IPS-15b (cell line): Measurements from ENCODE around the gene PGM3.

Source experiments
- H3K27me3 ChIP-seq: one replicate; pipeline ENCODE4 v1.6.1; 2013; ENCODE audit warnings: low read length; ENCODE audit not compliant: control insufficient read depth, insufficient read depth
- H3K36me3 ChIP-seq: one replicate; pipeline ENCODE4 v1.6.1; 2013; ENCODE audit warnings: low read length; ENCODE audit not compliant: control insufficient read depth, insufficient read depth
- H3K4me1 ChIP-seq: one replicate; pipeline ENCODE4 v1.6.1; 2013; ENCODE audit warnings: mild to moderate bottlenecking, low read length; ENCODE audit not compliant: control insufficient read depth, insufficient read depth
- H3K4me3 ChIP-seq: one replicate; pipeline ENCODE4 v1.5.1; 2013; ENCODE audit warnings: low read depth, low read length
- H3K9ac ChIP-seq: one replicate; pipeline ENCODE4 v1.6.1; 2013; ENCODE audit warnings: low read depth, mild to moderate bottlenecking, low read length
- H3K9me3 ChIP-seq: one replicate; pipeline ENCODE4 v1.6.1; 2013; ENCODE audit warnings: mild to moderate bottlenecking, low read length; ENCODE audit not compliant: control insufficient read depth, insufficient read depth

The PGM3 gene

GRCh38 chr6:83176246-83176645 lies 16.8 kb downstream of the PGM3 start:
- Histone ChIP-seq H3K27me3 (no peaks in the 10 kb centered on the region), H3K9ac (no peak overlapping the region), H3K4me3 (no peak overlapping the region), H3K9me3 (no peaks in the 10 kb centered on the region), H3K4me1 (no peaks in the 10 kb centered on the region), H3K36me3 (peaks cover 10% of the 10 kb centered on the region)

- Histone ChIP-seq H3K36me3 (peaks cover 6% of the 10 kb centered on the region), H3K4me1 (no peaks in the 10 kb centered on the region)
These were observed 23.6 kb downstream of the PGM3 start for GRCh38 chr6:83169511-83169910.

GRCh38 chr6:83169106-83169505 lies 24.0 kb downstream of the PGM3 start:
- Histone ChIP-seq H3K9ac (no peak overlapping the region), H3K36me3 (peaks cover 6% of the 10 kb centered on the region), H3K4me1 (no peaks in the 10 kb centered on the region), H3K9me3 (no peaks in the 10 kb centered on the region), H3K27me3 (no peaks in the 10 kb centered on the region), H3K4me3 (no peak overlapping the region)

More at GRCh38 chr6:83169511-83169910, 23.6 kb downstream of the PGM3 start:
- Histone ChIP-seq H3K9ac (no peak overlapping the region), H3K27me3 (no peaks in the 10 kb centered on the region), H3K9me3 (no peaks in the 10 kb centered on the region), H3K4me3 (no peak overlapping the region)

GRCh38 chr6:83168556-83168955 lies 24.5 kb downstream of the PGM3 start:
- H3K36me3 ChIP-seq: peaks cover 6% of the 10 kb centered on the region
- H3K4me1 ChIP-seq: no peaks in the 10 kb centered on the region
- H3K4me3 ChIP-seq: no peak overlapping the region
- H3K9ac ChIP-seq: no peak overlapping the region
- no peaks in the 10 kb centered on the region for H3K9me3 ChIP-seq
- no peaks in the 10 kb centered on the region for H3K27me3 ChIP-seq

- peaks cover 4% of the 10 kb centered on the region for H3K36me3 ChIP-seq
These were observed 25.3 kb downstream of the PGM3 start for GRCh38 chr6:83167726-83168278.

GRCh38 chr6:83160167-83160566 lies 32.9 kb downstream of the PGM3 start:
- Histone ChIP-seq H3K27me3 (no peaks in the 10 kb centered on the region), H3K9ac (no peak overlapping the region), H3K9me3 (no peaks in the 10 kb centered on the region), H3K36me3 (no peaks in the 10 kb centered on the region), H3K4me3 (no peak overlapping the region), H3K4me1 (no peaks in the 10 kb centered on the region)

More at GRCh38 chr6:83167726-83168278, 25.3 kb downstream of the PGM3 start:
- Histone ChIP-seq H3K4me1 (no peaks in the 10 kb centered on the region), H3K4me3 (no peak overlapping the region), H3K9me3 (no peaks in the 10 kb centered on the region), H3K9ac (no peak overlapping the region), H3K27me3 (no peaks in the 10 kb centered on the region)

- Histone ChIP-seq H3K4me3 (no peak overlapping the region), H3K36me3 (peaks cover 7% of the 10 kb centered on the region), H3K4me1 (no peaks in the 10 kb centered on the region), H3K9ac (no peak overlapping the region), H3K9me3 (no peaks in the 10 kb centered on the region), H3K27me3 (no peaks in the 10 kb centered on the region)
These were observed 37.3 kb downstream of the PGM3 start for GRCh38 chr6:83155794-83156193.

GRCh38 chr6:83153883-83154521 lies 39.1 kb downstream of the PGM3 start:
- H3K9ac ChIP-seq: no peak overlapping the region
- no peaks in the 10 kb centered on the region for H3K4me1 ChIP-seq
- H3K4me3 ChIP-seq: no peak overlapping the region
- H3K27me3 ChIP-seq: no peaks in the 10 kb centered on the region
- no peaks in the 10 kb centered on the region for H3K9me3 ChIP-seq
- peaks cover 7% of the 10 kb centered on the region for H3K36me3 ChIP-seq

- Histone ChIP-seq H3K9me3 (no peaks in the 10 kb centered on the region), H3K4me1 (no peaks in the 10 kb centered on the region), H3K27me3 (no peaks in the 10 kb centered on the region), H3K36me3 (peaks cover 7% of the 10 kb centered on the region), H3K9ac (no peak overlapping the region), H3K4me3 (no peak overlapping the region)
These were observed 40.2 kb downstream of the PGM3 start for GRCh38 chr6:83152913-83153312.

- peaks cover 7% of the 10 kb centered on the region for H3K36me3 ChIP-seq
- H3K4me1 ChIP-seq: no peaks in the 10 kb centered on the region
- H3K27me3 ChIP-seq: no peaks in the 10 kb centered on the region
- H3K9ac ChIP-seq: no peak overlapping the region
- no peak overlapping the region for H3K4me3 ChIP-seq
- no peaks in the 10 kb centered on the region for H3K9me3 ChIP-seq
These were observed 42.0 kb downstream of the PGM3 start for GRCh38 chr6:83151114-83151513.

GRCh38 chr6:83138758-83139157 lies 54.3 kb downstream of the PGM3 start:
- Histone ChIP-seq H3K27me3 (no peaks in the 10 kb centered on the region), H3K4me1 (no peaks in the 10 kb centered on the region), H3K9me3 (no peaks in the 10 kb centered on the region), H3K9ac (no peak overlapping the region), H3K4me3 (no peak overlapping the region), H3K36me3 (peaks cover 6% of the 10 kb centered on the region)

GRCh38 chr6:83138118-83138722 lies 54.8 kb downstream of the PGM3 start:
- Histone ChIP-seq H3K27me3 (no peaks in the 10 kb centered on the region), H3K4me1 (no peaks in the 10 kb centered on the region), H3K9me3 (no peaks in the 10 kb centered on the region), H3K4me3 (no peak overlapping the region), H3K9ac (no peak overlapping the region), H3K36me3 (peaks cover 6% of the 10 kb centered on the region)
